ENCODE data around the gene ZBTB20. TPM values are rescaled to one million over a fixed set of nuclear protein-coding genes. Genes with fewer than 3 reads are reported as not detected.

ZBTB20 gene
- total RNA-seq, 2 experiments from 2014 or later, result 8.1 TPM

DNA sequence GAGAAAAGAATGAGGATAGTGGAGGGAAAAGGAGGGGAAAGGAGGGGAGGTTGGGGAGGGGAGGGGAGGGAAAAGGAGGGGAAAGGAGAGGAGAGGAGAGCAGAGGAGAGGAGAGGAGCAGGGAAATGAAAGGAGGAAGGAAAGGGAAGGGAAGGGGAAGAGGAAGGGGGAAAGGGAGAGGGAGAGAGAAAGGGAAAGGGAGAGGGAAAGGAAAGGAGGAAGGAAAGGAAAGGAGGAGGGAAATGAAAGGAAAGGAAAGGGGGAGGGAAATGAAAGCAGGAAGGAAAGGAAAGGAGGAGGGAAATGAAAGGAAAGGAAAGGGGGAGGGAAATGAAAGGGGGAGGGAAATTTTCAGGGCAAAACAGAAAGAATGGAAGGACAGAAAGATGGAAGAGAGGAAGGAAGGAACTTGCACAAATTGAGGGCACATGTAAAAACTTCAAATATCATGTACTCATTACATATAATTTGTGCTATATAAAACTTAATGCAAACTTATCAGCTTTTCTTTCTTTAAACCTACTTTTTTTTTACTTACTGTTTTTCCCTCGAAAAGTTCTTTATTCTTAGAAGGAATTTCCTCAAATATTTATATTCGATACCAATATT is 148.0 kb downstream of the ZBTB20 start:
- H3K4me3 Mint-ChIP-seq, result no peak overlapping the region
- DNase-seq (no peak), ATAC-seq (no peak)
- H3K9me3 Mint-ChIP-seq (ENCODE audit: insufficient read depth), result peaks cover 4% of the 10 kb centered on the region
- no peak overlapping the region for H3K27ac Mint-ChIP-seq
- ChIA-PET CTCF (no interaction called here), POLR2A (no interaction called here)
- no peaks in the 10 kb centered on the region for H3K27me3 Mint-ChIP-seq (ENCODE audit: low read depth)
- peaks cover 6% of the 10 kb centered on the region for H3K36me3 Mint-ChIP-seq (ENCODE audit: low read depth)
- H3K4me1 Mint-ChIP-seq (ENCODE audit: low read depth), result no peaks in the 10 kb centered on the region

DNA sequence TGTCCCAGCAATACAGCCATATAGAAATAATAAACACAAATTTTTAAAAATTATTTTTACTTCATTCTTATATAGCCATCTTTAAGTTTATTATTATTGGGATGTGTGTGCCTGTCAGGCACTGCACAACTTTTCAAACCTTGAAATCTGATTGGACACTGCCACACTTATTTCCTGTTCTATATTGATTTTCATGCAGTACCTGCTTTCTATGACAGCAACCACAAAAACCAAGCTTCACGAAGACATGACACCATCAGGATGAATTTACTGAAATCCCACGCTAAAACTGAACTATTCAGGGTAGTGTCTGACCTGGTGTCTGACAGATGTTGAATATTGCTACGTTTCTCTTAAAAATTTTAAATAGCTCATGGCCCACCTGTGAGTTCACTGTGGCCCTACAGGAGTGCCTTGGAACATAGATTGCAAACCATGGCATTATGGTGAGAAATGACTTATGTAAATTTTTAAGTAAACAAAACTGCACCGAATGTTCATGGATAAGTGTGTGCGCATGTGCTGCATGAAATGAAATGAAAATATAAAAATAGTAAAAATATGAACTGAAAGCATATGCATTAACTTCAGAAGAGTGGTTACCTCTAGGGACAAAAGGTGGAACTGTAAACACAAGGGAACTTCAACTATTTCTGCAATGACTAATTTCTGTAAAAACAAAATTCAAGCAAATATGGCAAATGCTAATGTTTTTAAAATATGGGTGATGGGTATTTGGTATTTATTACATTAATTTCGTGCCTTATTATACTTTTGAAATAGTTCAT is 152.3 kb downstream of the ZBTB20 start:
- POLR2A ChIA-PET, result no interaction called here
- no peaks in the 10 kb centered on the region for H3K4me1 Mint-ChIP-seq (ENCODE audit: low read depth)
- CTCF ChIA-PET, result no interaction called here
- ATAC-seq, result no peak
- H3K27ac Mint-ChIP-seq, result no peak overlapping the region
- peaks cover 6% of the 10 kb centered on the region for H3K9me3 Mint-ChIP-seq (ENCODE audit: insufficient read depth)
- H3K36me3 Mint-ChIP-seq (ENCODE audit: low read depth), result peaks cover 6% of the 10 kb centered on the region
- no peak overlapping the region for H3K4me3 Mint-ChIP-seq
- H3K27me3 Mint-ChIP-seq (ENCODE audit: low read depth), result no peaks in the 10 kb centered on the region
- DNase-seq, result no peak

DNA sequence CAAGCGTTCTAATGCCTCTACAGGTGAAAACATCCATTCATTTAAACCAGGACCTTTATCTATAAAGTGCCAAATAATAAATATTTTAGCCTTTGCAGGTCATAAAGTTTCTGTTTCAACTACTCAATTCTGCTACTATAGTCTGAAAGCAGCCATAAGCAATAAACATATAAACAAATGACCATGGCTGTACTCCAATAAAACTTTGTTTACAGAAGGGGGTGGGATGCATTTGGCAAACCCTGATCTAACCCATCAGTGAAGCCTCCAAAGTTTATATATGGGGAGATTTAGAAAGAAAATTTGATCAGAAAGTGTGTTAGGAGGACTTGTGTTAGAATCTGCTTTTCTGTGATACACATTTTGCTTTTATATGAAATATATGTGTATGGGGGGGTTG is 161.3 kb downstream of the ZBTB20 start:
- Mint-ChIP-seq H3K9me3 (ENCODE audit: insufficient read depth) (no peaks in the 10 kb centered on the region), H3K4me3 (no peak overlapping the region), H3K4me1 (ENCODE audit: low read depth) (no peaks in the 10 kb centered on the region), H3K36me3 (ENCODE audit: low read depth) (no peaks in the 10 kb centered on the region), H3K27me3 (ENCODE audit: low read depth) (no peaks in the 10 kb centered on the region), H3K27ac (no peak overlapping the region)
- DNase-seq, result no peak
- CTCF ChIA-PET, result no interaction called here
- POLR2A ChIA-PET, result no interaction called here
- ATAC-seq, result no peak

DNA sequence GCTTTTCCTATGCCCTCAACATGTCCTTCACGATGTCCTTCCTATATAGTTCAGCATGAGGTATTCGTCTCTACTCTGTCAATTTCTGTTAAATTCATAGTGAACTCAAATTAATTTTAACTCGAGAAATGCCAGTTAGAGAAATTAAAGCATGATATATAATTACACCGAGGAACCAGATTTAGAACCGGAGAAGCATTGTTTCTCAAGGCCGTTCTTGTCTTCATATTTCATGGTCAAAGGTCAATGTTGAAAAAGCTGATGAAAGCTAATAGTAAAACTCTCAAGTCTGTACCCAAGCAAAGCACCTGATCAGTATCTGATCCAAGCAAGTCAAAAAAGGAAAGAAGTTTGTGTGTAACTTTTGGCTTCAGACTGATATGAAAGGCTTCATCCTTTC is 163.8 kb downstream of the ZBTB20 start:
- no peak overlapping the region for H3K27ac Mint-ChIP-seq
- no peak for ATAC-seq
- ChIA-PET POLR2A (no interaction called here), CTCF (no interaction called here)
- no peaks in the 10 kb centered on the region for H3K36me3 Mint-ChIP-seq (ENCODE audit: low read depth)
- H3K9me3 Mint-ChIP-seq (ENCODE audit: insufficient read depth), result no peaks in the 10 kb centered on the region
- H3K27me3 Mint-ChIP-seq (ENCODE audit: low read depth), result no peaks in the 10 kb centered on the region
- no peak overlapping the region for H3K4me3 Mint-ChIP-seq
- no peaks in the 10 kb centered on the region for H3K4me1 Mint-ChIP-seq (ENCODE audit: low read depth)
- DNase-seq, result no peak

DNA sequence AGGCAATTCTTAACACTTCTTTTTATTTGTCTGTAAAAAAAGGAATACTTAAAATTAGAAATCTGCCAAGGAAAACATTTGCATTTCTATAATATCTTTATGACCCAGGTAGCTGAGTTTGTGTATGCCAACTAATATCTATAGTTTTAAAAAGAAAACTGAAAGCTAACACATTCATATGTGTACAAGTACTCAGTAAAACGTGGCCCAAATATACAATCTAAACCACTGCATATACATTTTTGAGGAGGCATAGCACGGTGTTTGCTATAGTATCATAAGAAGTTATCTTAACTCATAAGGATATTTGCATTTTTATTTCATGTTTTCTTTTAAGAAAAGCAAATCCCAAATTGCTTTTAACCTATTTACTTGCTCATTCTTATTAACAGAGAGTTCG is 172.7 kb downstream of the ZBTB20 start:
- DNase-seq (no peak), ATAC-seq (no peak)
- POLR2A ChIA-PET, result no interaction called here
- no peak overlapping the region for H3K27ac Mint-ChIP-seq
- H3K9me3 Mint-ChIP-seq (ENCODE audit: insufficient read depth), result peaks cover 4% of the 10 kb centered on the region
- no peaks in the 10 kb centered on the region for H3K27me3 Mint-ChIP-seq (ENCODE audit: low read depth)
- no peaks in the 10 kb centered on the region for H3K36me3 Mint-ChIP-seq (ENCODE audit: low read depth)
- H3K4me3 Mint-ChIP-seq, result no peak overlapping the region
- no peaks in the 10 kb centered on the region for H3K4me1 Mint-ChIP-seq (ENCODE audit: low read depth)
- CTCF ChIA-PET, result no interaction called here

DNA sequence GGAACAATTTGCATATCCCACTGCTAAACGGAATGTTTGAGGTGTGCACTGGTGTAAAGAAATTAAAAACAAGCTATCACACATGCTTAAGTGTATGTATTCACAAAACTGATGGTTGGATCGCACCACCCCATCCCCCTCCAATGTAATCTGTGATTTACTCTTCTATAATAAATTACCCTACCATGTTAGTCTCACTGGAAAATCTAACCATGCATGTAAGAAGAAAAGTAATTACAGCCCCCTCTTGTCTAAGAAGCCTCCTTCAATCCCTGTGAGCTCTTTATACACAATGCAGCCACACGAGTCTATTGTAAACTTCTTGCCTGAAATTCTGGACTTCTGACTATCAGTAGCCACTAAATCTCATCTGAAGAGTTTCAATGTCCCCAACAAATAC is 173.6 kb downstream of the ZBTB20 start:
- peaks cover 4% of the 10 kb centered on the region for H3K9me3 Mint-ChIP-seq (ENCODE audit: insufficient read depth)
- H3K27me3 Mint-ChIP-seq (ENCODE audit: low read depth), result no peaks in the 10 kb centered on the region
- no peak overlapping the region for H3K27ac Mint-ChIP-seq
- DNase-seq, result no peak
- no peak overlapping the region for H3K4me3 Mint-ChIP-seq
- no peaks in the 10 kb centered on the region for H3K36me3 Mint-ChIP-seq (ENCODE audit: low read depth)
- CTCF ChIA-PET, result no interaction called here
- ATAC-seq, result no peak
- POLR2A ChIA-PET, result no interaction called here
- no peaks in the 10 kb centered on the region for H3K4me1 Mint-ChIP-seq (ENCODE audit: low read depth)

DNA sequence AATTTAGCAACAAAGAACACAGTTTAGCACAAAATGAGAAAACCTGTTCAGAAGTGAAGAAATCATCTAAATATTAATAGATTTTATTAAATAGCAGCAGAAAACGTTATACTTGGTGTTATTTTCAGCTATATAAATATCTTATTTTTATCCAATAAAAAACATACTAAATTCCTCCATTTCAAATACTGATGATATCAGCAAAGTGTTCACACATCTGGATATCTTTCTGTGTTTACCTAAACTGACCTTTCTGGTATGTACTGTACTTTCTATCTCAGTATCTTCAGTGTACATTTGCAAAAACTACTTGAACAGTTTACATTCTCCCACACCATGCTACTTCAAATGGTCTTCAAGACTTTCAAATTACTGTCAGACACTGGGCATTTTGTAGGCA is 179.9 kb downstream of the ZBTB20 start:
- Mint-ChIP-seq H3K36me3 (ENCODE audit: low read depth) (no peaks in the 10 kb centered on the region), H3K9me3 (ENCODE audit: insufficient read depth) (peaks cover 4% of the 10 kb centered on the region), H3K27ac (no peak overlapping the region), H3K4me1 (ENCODE audit: low read depth) (no peaks in the 10 kb centered on the region), H3K4me3 (no peak overlapping the region), H3K27me3 (ENCODE audit: low read depth) (no peaks in the 10 kb centered on the region)
- ATAC-seq, result no peak
- CTCF ChIA-PET, result no interaction called here
- DNase-seq, result no peak
- POLR2A ChIA-PET, result no interaction called here

DNA sequence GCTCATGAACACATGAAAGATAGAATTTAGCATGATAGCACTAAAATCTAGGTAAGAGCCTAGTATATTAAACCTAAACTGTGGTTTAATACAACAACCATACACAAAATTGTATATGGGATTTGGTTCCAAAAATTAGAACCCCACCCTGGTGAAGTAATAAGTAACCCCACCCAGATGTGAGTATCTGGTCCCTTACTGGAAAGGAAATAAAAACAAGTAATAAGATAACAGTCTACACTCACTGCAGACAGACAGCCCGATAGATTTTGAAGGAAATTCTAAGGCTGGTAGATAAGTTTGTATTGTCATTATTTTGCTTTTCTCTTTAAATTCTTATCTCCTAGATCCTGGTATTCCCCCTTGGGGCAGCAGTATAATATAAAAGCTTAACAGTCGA is 184.9 kb downstream of the ZBTB20 start:
- Mint-ChIP-seq H3K36me3 (ENCODE audit: low read depth) (no peaks in the 10 kb centered on the region), H3K9me3 (ENCODE audit: insufficient read depth) (no peaks in the 10 kb centered on the region), H3K4me1 (ENCODE audit: low read depth) (no peaks in the 10 kb centered on the region), H3K27ac (no peak overlapping the region), H3K27me3 (ENCODE audit: low read depth) (no peaks in the 10 kb centered on the region), H3K4me3 (no peak overlapping the region)
- POLR2A ChIA-PET, result no interaction called here
- CTCF ChIA-PET, result no interaction called here
- ATAC-seq, result no peak
- DNase-seq, result no peak

DNA sequence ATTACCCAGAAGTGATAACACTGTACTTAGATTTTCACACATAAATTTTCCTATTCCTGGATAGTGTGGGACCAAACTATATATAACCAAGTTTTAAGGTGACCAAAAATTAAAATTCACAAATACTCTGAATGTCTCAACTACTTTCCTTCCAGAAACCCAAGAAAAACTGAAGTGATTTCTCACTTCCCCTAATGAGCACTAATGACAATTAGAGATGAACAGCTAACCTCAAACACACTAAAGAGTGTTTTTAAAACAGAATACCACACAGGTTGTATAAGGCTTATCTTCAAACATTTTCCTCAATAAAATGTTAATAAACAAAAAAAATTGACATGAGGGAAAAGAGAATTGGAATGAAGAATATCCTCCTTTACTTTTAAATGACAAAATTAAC is 188.2 kb downstream of the ZBTB20 start:
- ATAC-seq (no peak), DNase-seq (no peak)
- POLR2A ChIA-PET, result no interaction called here
- H3K27me3 Mint-ChIP-seq (ENCODE audit: low read depth), result no peaks in the 10 kb centered on the region
- CTCF ChIA-PET, result no interaction called here
- no peak overlapping the region for H3K4me3 Mint-ChIP-seq
- H3K27ac Mint-ChIP-seq, result no peak overlapping the region
- H3K36me3 Mint-ChIP-seq (ENCODE audit: low read depth), result no peaks in the 10 kb centered on the region
- H3K4me1 Mint-ChIP-seq (ENCODE audit: low read depth), result no peaks in the 10 kb centered on the region
- H3K9me3 Mint-ChIP-seq (ENCODE audit: insufficient read depth), result peaks cover 2% of the 10 kb centered on the region

DNA sequence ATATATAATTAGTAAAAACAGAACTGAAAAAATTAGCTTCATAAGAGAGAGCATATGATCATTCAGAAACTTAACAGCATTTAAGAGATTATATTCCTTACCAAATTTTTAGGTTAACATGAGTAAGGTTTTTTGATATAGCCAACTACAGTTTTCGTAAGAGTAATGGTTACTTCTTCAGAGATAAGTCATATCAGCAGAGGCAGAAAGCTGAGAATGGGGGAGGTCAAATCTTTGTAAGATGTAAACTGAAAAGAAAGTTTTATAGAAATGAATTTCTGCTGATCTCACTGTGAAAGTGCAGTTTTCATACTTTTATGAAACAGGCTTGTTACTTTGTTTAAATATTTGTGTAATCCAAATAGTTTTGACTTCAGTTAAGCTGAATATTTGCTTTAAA is 193.3 kb downstream of the ZBTB20 start:
- peaks cover 28% of the 10 kb centered on the region for H3K9me3 Mint-ChIP-seq (ENCODE audit: insufficient read depth)
- ChIA-PET POLR2A (no interaction called here), CTCF (no interaction called here)
- DNase-seq, result no peak
- no peak overlapping the region for H3K27ac Mint-ChIP-seq
- H3K27me3 Mint-ChIP-seq (ENCODE audit: low read depth), result no peaks in the 10 kb centered on the region
- ATAC-seq, result no peak
- H3K4me1 Mint-ChIP-seq (ENCODE audit: low read depth), result no peaks in the 10 kb centered on the region
- H3K4me3 Mint-ChIP-seq, result no peak overlapping the region
- H3K36me3 Mint-ChIP-seq (ENCODE audit: low read depth), result peaks cover 7% of the 10 kb centered on the region

DNA sequence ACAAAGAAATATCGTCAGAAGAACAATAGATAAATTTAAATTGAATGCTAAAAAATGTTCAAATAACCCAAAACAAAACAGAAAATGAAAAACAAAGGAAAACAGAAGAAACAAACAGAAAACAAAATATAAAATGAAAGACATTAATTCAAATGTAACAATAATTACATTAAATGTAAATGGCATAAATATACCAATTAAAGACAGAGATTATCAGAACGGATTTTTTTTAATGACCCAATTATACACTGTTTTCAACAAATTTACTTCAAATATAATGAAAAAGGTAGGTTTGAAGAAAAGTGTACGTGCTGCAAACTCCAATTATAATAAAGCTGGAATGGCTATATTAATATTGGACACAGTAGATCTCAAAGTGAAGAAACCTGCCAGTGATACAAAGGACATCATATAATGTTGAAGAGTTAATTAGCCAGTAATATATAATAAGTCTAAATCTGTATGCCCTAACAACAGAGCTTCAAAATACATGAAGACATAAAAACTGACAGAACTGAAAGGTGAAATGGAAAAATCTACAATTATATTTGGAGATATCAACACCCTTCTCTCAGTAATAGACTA is 193.8 kb downstream of the ZBTB20 start:
- Mint-ChIP-seq H3K27me3 (ENCODE audit: low read depth) (no peaks in the 10 kb centered on the region), H3K27ac (no peak overlapping the region), H3K36me3 (ENCODE audit: low read depth) (peaks cover 7% of the 10 kb centered on the region), H3K9me3 (ENCODE audit: insufficient read depth) (peaks cover 28% of the 10 kb centered on the region), H3K4me1 (ENCODE audit: low read depth) (no peaks in the 10 kb centered on the region), H3K4me3 (no peak overlapping the region)
- DNase-seq (no peak), ATAC-seq (no peak)
- ChIA-PET POLR2A (no interaction called here), CTCF (no interaction called here)

DNA sequence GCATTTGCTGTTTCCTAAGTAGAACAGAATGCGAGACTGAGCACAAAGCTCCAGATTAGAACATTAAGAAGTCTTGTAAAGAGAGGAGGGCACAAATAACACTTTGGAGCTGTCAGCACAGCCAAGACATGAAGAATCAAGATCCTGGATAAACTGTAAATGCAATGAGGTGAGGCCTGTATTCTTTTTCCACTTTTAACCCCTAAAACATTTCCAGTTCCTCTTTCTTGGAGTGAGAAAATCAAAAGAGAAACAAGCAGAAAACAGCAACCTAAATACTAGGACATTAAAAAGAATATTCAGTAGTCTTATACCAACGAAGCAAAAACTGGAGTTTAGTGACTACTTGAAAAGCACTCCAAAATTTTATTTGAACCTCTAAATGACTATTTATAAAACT is 204.3 kb downstream of the ZBTB20 start:
- Mint-ChIP-seq H3K9me3 (ENCODE audit: insufficient read depth) (peaks cover 3% of the 10 kb centered on the region), H3K27me3 (ENCODE audit: low read depth) (no peaks in the 10 kb centered on the region), H3K4me1 (ENCODE audit: low read depth) (no peaks in the 10 kb centered on the region), H3K36me3 (ENCODE audit: low read depth) (peaks cover 4% of the 10 kb centered on the region), H3K4me3 (no peak overlapping the region), H3K27ac (no peak overlapping the region)
- POLR2A ChIA-PET, result no interaction called here
- no peak for ATAC-seq
- DNase-seq, result no peak
- CTCF ChIA-PET, result no interaction called here
